Cardiac fibroblast (primary cell): ENCODE data around the gene PHACTR3.
"Not testable (repeated sequence)": the region's sequence is repeated elsewhere in the genome, so short reads cannot be mapped to it uniquely, and the experiment has no call there.

Source experiments
- DNase-seq, 2 donors: peaks; one replicate each; pipeline versions ENCODE4 v3.0.0 to v3.0.0-alpha.2; 2010; ENCODE audit warnings: low read depth in 2 of 2
- H3K4me3 ChIP-seq, 2 donors: replicated peaks in 1 of 2; 1 replicate in 1 of 2; 2 replicates in 1 of 2; pipeline ENCODE4 v1.5.1; 2011; ENCODE audit warnings: low read depth in 2 of 2, low read length in 2 of 2, mild to moderate bottlenecking in 2 of 2, moderate library complexity in 1 of 2
- CTCF ChIP-seq: IDR thresholded peaks from one replicate; pipeline ENCODE4 v1.5.1; 2011; ENCODE audit warnings: low read depth, mild to moderate bottlenecking, low read length, inconsistent platforms

Gene PHACTR3

GRCh38 chr20:59608871-59609270, 4.5 kb downstream of the PHACTR3 start:
- H3K4me3 ChIP-seq: no peak overlapping the region
- TF ChIP-seq CTCF: no peak
- DNase-seq: no peak

DNA sequence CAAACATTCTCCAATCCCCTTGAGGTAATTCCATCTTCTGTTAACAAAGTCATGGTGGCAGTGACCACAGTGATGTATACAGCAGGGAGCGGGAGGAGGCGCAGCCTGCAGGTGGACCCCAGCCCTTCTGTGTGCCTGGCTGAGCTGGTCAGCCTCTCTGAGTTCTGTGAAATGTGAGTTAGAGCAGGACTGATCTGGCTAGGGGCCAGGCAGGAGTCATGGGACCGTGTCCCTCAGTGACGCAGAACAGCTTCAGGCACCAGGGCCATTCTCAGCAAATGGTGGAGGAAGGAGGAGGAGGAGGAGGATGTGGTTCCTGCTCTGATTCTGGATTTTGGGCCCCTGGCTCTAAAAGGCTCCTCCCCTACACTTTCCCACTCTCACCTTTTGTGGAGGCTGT, 6.9 kb downstream of the PHACTR3 start:
- no peak for TF ChIP-seq CTCF
- H3K4me3 ChIP-seq: no peak overlapping the region
- DNase-seq: no peak

DNA sequence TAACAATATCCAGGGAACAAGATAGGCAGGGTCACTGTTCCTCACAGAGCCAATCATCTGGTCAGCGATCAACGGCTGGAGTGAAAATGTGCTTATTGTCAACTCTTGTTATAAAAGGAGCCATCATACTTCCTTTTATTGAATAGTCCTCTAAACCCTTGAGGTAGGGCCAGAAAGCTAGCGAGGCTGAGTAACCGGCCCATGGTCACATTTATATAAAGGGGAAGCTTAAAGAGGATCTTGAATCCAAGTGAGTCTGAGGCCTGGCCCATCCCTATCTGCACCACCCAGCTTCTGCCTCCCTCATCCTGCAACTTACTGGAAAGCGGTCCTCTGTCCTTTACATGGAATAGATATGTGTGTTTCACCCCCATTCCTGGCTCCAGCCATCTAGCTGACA, 9.5 kb downstream of the PHACTR3 start:
- DNase-seq: no peak
- no peak for TF ChIP-seq CTCF
- H3K4me3 ChIP-seq: no peak overlapping the region

GRCh38 chr20:59614714-59615113, 10.4 kb downstream of the PHACTR3 start:
- TF ChIP-seq CTCF: no peak
- no peak for DNase-seq
- H3K4me3 ChIP-seq: no peak overlapping the region

- no peak overlapping the region for H3K4me3 ChIP-seq
- no peak for TF ChIP-seq CTCF
- DNase-seq: no peak
Observed at GRCh38 chr20:59616306-59616705, 12.0 kb downstream of the PHACTR3 start.

GRCh38 chr20:59617221-59617620, 12.9 kb downstream of the PHACTR3 start:
- H3K4me3 ChIP-seq: no peak overlapping the region
- no peak for DNase-seq
- TF ChIP-seq CTCF: no peak

DNA sequence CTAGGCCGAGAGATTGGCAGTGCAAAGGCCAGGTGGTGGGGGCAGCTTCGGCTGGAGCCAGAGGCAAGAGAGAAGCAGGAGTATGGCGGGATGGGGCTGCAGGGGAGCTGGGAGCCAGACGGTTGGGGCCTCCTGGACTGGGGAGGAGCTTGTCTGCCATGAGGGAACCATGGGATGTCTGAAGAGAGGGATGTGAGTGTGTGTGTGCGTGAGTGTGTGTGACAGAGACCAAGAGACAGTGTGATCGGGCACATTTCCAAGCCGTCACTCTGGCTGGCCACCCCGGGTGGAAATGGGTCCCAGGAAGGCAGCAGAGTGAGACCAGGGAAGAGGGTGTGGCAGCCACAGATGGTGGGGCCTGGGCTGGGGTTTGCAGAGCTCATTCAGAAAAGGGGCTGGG, 13.8 kb downstream of the PHACTR3 start:
- no peak for DNase-seq
- TF ChIP-seq CTCF: no peak
- no peak overlapping the region for H3K4me3 ChIP-seq

GRCh38 chr20:59618585-59618984, 14.2 kb downstream of the PHACTR3 start:
- not testable (repeated sequence) for H3K4me3 ChIP-seq, DNase-seq
